GM18909 (cell line): ENCODE data around the gene RXRB.
A peak's percentile ranks its signal among the peaks of the same experiment; 100 is the strongest.
"Not testable (repeated sequence)": the region's sequence is repeated elsewhere in the genome, so short reads cannot be mapped to it uniquely, and the experiment has no call there.

ENCODE experiments used
- ATAC-seq: cut with Tn5 transposase; IDR thresholded peaks from one replicate; pipeline ENCODE4 v1.9.1; 2021; ENCODE audit warnings: mild to moderate bottlenecking; ENCODE audit not compliant: unreplicated experiment, poor library complexity

RXRB gene

DNA sequence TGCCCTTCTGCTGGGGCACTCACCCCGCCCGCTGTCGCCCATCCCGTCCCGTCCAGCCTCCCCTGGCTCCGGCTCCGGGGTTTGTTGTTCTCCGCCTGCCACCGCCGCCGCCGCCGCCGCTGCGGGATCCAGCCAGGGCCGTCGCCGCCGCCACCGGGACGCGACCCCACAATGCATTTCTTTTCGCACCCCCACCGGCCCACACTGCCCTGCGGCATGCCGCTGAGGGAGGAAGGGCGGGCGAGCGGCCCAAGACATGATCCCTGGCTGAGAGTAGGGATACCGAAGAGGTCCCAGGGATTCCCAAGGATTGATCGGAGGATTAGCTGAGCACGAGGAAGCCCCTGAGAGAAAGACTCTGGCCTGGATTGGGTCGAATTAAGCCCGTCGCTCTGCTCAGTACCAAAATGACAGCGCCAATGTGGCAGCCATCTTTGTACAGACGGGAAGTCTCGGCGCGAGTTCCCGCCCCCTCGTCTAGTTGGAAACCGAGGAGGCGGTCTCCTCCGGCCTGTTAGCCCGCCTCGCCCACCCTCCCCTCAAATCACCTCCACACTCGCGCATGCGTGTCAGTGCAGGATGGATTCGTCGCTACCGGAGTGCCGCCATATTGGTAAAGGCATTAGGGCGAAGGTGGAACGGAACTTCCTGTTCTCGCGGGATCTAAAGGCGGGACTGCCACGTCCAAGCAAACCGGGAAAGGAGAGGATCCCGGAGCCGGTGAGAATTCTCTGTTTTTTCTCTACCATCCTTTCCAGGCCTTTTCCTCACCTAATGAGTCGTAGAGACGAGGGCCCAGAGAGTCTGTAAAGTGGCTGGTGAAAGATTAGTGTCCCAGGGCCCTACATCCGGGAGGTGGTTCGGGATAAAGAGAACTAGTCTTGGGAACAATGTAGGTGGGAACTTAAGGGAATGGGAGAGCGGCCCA lies at the start of gene RXRB, which contains the start of gene SLC39A7:
Gene RXRB (minus strand): TSS at position 447 of the 928 bp plus-strand sequence. CDS start 189 bp downstream, at position 258.
Gene SLC39A7 (plus strand): TSS at position 649 of the 928 bp plus-strand sequence. CDS start 379 bp downstream, outside the sequence.
- ATAC-seq: peak; percentile 56

DNA sequence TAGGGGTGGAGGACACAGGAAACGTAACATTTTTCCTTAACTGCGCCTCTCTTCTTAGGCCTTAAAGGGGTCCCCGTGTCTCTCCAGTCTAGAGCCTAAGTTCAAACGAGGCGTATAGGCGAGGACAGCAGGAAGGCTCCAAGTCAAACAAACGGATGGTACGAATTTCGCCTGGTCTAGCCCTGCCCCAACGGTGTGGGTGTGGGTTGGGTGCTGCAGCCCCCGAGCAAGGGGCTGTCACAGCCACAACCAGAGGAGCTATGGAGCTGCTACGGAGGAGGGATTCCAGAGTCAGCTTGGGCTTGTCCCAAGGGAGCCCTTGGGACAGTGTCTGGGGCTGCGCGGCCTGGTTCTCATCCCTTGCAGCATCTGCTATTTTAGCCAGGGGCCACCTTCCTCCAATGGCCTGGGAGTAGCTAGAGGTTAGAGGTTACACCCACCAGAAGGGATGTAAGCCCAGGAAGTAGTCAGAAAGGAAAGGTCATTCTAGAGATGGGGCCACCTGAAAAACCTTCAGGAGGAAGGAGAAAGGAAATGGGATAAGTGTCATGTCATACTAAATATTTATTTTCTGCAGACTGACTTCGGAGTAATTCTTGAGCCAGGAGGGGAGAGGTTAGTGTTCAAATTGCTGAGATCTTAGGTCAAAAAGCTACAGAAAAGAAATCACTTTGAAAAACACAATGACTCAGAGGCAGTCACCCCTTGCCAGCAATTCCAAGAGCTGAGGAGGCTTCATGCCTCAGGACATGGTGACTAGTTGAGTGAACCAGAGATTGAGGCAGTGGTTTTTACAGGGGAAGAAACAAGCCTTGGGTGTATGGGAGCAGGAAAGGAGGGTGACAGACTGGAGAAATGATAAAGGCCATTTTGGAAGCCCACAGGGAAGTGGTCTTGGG lies 49.5 kb upstream of the RXRB start:
- no peak for ATAC-seq

DNA sequence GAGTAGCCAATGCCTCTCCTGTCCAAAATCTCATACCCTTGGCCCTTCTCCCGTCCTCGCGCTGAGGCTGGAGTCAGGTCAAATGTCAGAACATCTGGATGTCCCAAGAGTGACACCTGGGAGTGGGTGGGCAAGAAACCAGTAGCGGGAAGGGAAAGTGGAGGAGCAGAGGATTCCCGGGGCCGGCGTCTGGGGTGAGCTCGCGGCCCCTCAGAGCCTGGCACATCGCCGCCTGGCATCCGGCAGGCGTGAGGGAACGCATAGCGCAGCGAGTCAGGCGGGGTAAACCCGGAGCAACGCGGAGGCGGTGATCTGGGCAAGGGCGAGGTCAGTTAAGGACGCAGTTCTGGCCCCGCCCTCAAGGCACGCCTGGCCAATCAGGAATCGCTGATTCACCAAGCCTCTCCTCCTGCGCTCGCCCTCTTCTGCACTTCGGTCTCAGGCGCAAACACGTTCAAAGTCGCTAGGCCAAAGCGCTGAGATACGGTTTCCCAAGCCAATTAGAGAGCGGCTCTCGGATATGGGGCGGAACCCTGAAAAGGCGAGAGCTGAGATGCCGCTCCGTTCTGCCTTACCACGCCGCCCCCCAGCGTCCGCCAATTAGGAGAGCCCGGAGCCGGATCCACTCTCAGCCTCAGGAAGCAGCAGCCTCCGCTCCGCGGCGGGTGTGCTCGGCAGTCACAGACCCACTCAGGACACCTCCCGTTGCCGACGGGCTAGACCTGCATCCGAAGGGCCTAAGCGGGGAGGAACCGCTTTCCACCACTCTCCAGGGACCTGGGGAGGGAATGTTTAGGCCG lies 48.7 kb upstream of the RXRB start:
- peak; percentile 93 for ATAC-seq

- peak; percentile 5 for ATAC-seq
Measured at GRCh38 chr6:33248643-33248931, 48.1 kb upstream of the RXRB start.

DNA sequence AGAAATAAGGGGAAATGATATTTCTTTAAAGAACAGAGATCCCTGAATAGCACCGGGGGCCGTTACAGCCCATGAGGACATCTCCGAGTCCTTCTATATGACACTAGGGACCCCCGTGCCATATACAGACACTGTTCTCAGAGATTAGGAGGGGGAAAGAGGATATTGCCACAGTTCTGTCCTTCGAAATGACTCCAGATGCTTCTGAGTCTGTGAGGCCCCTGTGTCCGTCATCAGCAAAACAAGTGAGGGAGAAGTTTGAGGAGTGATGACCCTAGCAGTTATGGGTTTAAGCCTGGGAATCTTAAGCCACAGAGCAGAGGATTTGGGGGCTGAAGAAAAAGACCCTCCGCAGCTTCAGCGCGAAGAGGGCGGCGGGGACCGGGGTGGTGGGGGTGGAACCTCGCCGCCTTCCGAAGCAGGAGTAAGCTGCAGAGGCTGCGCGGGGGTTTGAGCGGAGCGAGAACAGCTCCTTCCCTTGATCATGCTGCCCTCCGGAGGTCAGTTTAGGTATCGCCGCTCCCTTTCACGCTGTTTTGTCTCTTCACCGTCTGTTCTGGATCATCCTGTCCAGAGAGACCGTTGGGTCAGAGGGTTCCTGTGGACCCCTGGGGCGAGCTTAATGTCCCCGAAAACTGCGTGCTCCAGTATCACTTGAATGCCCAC lies 47.6 kb upstream of the RXRB start:
- peak; percentile 42 for ATAC-seq

DNA sequence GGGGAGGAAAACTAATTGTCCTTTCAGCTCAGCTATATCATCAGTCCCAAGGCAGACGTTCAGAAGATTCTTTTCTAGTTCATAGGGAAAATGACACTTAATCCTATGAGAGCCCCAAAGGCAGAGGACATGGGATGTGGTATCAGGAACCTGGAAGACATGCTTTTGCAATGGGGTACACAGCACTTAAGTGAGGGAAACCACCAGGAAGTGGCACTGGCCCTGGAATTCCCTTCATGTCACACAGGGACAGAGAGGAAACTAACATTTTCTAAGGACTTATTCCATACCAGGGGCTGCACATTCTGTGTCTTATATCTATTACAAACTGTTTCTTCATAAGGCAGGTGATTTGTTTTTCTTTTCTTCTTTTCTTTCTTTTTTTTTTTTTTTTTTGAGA lies 43.0 kb upstream of the RXRB start:
- ATAC-seq: no peak

DNA sequence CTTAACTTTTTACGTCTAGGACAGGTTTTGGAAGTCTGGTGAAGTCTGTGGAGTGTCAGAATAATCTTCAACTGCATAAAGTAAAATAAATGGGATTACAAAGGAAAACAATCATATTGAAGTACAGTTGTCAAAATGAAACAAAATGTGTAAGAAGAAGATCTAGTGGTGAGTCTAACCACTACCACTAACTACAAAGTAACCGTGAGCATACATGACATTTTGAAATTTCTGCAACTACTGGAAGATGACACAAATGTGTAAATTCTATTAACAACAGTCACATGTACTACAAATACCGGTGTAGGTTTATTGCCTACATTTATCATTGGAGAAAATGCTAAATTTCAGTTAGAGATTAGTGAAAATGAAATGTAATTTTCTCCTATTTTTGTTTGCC lies 41.5 kb upstream of the RXRB start:
- ATAC-seq: no peak

- no peak for ATAC-seq
Measured at GRCh38 chr6:33237741-33238140, 37.3 kb upstream of the RXRB start.

DNA sequence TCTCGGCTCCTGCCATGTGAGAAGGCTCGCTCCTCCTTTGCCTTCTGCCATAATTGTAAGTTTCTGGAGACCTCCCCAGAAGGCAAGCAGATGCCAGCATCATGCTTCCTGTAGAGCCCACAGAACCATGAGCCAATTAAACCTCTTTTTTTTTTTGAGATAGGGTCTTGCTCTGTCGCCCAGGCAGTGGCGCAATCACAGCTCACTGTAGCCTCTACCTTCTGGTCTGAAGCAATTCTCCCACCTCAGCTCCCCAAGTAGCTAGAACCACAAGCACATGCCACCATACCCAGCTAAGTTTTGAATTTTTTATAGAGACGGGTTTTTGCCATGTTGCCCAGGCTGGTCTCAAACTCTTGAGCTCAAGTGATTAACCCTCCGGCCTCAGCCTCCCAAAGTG lies 36.4 kb upstream of the RXRB start:
- no peak for ATAC-seq

DNA sequence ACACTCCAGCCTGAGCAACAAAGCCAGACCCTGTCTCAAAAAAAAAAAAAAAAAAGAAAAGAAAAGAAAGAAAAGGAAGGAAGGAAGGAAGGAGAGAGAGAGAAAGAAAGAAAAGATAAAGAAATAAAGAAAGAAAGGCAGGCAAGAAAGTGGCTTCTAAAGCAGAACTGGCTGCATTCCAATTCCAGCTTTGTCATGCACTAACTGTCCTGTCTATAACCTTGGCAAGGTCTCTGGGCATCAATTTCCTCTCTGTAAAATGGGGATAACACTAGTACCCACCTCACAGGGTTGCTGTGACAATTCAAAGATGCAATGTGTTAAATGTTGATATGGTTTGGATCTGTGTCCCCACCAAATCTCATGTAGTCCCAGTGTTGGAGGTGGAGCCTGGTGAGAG lies 35.9 kb upstream of the RXRB start:
- no peak for ATAC-seq

DNA sequence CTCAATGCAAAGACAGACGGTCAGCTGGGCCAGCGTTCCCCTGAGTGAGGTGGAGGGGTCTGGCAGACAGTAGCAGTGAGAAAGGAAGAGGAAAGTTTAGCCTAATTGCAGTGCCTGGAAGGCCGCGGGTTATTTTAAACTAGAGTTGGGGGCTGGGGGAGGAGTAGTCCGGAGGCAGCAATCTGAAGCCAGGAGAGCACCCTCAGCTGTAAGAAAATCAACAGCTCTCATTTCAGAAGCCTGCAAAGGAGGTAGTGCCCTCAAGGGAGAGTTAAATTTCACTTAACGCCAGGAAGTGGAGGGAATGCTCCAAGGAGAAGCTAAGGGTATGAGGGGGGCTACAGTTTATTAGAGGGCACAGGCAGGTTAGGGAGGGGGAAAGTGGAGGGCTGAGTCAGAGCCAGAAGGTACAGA lies 34.8 kb upstream of the RXRB start:
- ATAC-seq: no peak

DNA sequence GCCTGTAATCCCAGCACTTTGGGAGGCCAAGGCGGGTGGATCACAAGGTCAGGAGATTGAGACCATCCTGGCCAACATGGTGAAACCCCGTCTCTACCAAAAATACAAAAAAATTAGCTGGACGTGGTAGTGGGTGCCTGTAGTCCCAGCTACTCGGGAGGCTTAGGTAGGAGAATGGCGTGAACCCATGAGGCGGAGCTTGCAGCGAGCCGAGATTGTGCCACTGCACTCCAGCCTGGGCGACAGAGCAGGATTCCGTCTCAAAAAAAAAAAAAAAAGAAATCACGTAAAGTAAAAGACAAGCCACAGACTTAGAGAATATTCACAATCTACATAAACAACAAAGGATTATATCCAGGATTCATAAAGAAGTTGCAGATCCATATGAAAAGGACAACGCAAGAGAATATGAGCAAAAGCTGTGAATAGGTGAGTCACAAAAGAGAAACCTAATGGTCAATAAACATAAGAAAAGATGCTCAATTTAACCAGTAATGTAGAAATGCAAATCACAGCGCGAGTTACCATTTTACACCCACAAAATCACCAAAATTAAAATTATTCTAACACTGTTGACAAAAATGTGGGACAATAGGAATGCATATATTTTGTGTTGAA lies 26.1 kb upstream of the RXRB start:
- not testable (repeated sequence) for ATAC-seq

DNA sequence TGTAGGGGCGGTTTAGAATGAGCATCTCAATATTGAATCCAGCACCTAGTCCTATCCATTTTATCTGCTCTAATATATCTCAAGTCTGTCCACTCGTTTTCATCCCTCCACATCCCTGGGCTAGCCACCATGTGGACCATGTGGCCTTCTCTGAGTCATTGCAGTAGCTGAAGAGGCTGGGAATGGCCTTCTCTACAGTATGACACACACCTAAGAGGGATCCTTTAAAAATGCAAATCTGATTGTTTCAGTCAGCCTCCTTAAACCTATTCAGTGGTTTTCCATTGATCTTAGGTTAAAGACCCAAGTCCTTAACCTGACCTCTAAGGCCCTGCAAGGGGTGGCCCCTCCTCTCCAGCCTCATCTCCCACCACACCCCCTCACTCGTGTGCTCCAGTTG lies 17.2 kb upstream of the RXRB start:
- ATAC-seq: no peak

DNA sequence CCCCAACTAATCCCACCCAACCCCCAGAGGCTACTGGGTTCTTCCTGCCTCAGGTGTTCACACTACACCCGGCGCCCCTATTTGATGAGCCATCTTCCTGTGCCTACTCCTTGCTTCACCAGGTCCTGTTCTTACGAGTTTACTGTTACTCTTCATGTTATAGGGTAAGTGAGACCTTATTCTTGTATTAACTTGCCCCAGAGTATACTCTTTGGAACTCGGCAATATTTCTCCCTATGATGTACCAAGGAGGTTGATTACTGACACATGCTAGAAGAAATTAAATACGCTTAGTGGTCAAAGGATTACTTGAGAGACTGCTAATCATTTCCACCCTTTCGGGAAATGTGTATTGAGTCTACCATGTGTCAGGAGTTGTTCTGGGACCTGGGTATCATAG lies 16.8 kb upstream of the RXRB start:
- no peak for ATAC-seq

GRCh38 chr6:33216117-33216649 lies 15.7 kb upstream of the RXRB start:
- no peak for ATAC-seq

DNA sequence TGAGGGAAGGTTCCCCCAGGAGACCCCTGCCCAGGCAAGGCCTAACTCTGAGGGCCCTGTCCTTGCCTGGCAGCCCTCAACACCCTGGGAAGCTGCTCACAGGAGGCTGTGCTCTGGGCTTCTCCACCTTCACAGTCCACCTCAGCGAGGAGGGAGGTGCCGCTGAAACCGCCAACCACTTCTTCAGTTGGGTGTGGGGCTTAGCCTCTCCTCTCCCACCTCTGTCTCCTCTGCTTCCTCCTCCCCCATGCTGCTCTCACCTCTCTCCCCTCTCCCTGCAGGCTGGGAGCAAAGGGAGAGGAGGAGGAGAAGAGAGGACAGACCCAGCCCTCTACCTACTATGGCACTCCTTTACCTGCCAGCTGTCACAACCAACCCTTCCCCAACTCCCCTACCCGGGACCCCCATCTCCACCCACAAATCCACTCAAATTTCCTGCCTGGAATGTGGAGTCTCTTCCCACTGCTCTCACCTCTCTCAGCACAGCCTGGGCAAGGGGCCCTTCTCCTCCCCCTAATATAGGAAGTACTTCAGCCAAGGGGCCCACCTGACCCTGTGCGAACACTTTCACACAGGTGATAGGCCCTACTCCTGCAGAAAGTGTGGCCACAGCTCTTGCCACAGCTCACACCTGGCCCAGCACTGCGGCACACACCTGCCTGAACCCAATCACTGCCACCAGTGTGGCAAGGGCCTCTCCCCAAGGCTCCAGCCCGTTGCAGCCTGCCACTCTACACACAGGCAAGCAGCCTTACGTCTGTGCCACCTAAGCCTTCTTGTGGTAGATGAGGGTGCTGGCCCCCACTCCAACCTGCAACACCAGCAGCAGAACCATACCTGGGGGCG lies 15.0 kb upstream of the RXRB start:
- ATAC-seq: no peak

DNA sequence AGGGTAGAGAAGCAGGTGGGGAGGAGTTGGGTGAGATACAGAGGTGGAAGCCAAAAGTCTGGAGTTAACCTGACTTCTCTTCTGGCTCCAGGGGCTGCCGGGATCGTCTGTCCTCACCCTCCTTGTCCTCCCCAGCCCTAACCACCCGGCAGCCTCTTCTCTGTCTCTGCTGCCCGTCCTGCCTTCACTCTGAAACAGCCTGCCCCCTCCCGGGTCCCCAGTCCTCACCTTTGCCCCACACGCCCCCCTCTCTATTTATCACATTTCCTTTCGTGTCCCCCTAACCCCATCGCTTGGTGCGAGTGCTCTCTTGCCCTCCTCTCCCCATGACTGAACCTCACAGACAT lies 13.5 kb upstream of the RXRB start:
- no peak for ATAC-seq

DNA sequence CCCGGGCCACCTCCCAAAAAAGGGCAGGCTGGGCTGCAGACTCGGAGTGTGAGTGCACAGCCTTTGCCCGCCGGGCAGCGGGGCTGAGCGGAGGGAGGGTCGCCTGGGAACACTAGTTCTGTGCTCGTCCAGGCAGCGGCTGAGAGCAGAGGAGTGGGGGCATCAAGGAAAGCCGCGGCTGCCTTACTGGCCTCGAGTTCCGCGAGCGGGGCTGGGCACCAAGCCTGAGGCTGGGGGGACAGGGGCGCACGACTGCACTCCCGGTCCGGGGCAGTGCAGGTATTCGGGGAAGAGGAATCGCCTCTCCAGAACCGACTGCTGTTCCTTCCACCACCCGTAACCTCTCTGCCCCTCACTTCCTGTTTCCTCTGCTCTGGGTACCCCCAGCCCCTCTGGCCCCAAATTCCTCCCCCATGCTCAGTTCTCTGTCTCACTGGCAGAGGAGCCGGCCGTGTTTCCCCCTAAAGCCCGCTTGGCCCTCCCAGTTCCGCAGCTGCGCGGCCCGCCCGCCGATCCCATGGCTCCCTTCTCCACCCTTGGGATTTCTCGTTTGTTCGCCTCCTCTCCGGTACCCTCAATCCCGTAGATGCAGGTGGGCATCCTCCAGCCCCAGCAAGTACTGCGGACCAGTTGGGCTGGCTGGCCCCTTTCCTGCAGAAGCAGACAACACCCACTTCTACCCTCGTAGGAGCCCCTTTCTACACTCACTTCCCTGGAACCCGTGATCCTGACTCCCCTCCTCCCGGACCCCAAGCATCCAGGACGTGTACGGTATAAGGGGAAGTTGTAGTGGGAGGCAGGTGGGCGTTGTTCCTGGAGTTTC lies 12.9 kb upstream of the RXRB start:
- no peak for ATAC-seq
